Measurements from ENCODE around the gene UBE4B. TPM values are rescaled to one million over a fixed set of nuclear protein-coding genes. Genes with fewer than 3 reads are reported as not detected.
A peak's percentile ranks its signal among the peaks of the same experiment; 100 is the strongest.
"Not testable (repeated sequence)": the region's sequence is repeated elsewhere in the genome, so short reads cannot be mapped to it uniquely, and the experiment has no call there.

UBE4B gene
- total RNA-seq, 1 donor from 2014 or later = 23.0 TPM

- no peak for DNase-seq
Observed at GRCh38 chr1:10042746-10043145, 10.0 kb downstream of the UBE4B start.

GRCh38 chr1:10045480-10046355 is 13.0 kb downstream of the UBE4B start:
- DNase-seq = no peak

DNA sequence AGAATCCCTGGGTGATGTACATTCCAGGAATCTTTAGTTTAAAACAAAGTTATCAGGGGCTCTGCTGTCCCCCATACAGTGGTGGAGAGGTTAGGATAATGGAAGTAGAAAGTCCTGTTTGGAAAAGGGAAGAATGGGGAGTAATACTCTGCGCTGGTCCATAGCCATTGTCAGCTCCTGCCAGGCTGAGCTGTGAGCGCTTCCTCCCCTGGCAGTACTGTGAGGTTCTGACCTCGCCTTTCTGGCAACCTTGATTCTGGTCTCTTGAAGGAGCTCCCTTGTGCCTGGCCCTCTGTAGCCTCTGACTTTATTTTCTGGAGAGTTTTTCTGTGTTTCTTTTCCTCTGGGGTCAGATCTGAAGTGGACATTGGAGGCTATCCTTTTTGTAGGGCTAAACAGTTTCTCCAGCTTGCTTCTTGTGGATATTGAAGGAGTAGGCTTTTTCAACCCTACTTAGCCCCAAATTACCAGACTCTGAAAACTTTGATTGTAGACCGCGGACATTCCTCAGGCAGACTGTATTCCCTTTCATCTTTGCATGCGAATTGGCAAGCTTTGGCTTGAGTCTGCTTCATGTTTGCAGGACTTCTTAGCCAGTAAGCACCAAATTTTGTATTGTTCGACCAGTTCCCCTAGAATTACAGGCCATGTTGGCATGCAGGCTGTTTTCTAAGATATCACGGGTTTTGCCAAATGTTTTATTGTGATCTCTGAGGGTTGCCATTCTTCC is 13.8 kb downstream of the UBE4B start:
- DNase-seq = peak; percentile 15

- no peak for DNase-seq
Observed at GRCh38 chr1:10048601-10049000, 15.8 kb downstream of the UBE4B start.

GRCh38 chr1:10050611-10051010 is 17.9 kb downstream of the UBE4B start:
- no peak for DNase-seq

- no peak for DNase-seq
Observed at GRCh38 chr1:10051656-10052055, 18.9 kb downstream of the UBE4B start.

DNA sequence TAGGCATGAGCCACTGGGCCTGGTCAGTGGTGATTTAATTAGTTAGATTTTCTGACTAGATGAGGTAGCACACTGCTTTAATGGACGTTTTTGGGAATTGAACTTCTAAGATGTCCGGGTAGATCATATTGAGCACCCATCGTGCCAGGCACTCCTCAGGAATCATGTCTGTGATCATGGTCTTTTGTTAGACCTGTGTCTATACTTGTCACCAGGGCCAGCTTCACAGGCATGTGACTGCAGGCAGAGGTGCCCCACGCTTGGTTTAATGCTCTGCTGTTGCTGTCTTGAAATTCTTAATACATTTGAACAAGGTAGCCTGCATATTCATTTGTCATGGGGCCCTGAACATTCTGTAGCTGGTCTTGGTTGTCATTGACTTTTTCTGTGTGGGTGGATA is 19.6 kb downstream of the UBE4B start:
- DNase-seq = no peak

- no peak for DNase-seq
Observed at GRCh38 chr1:10054465-10054864, 21.7 kb downstream of the UBE4B start.

DNA sequence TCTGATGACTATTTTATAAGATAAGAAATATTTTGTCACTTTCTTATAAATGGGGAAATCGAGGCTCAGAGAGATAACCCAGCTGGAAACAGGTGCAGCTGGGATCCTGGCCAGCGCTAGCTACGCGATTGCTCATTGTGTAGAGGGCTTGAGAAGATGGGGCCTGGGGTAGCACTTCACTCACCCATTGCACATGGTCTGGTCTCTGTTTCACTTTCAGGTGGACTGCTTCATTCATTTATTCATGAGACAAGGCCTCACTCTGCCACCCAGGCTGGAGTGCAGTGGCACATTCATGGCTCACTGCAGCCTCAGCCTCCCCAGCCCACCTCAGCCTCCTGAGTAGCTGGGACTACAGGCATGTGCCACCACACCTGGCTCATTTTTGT is 23.8 kb downstream of the UBE4B start:
- no peak for DNase-seq

DNA sequence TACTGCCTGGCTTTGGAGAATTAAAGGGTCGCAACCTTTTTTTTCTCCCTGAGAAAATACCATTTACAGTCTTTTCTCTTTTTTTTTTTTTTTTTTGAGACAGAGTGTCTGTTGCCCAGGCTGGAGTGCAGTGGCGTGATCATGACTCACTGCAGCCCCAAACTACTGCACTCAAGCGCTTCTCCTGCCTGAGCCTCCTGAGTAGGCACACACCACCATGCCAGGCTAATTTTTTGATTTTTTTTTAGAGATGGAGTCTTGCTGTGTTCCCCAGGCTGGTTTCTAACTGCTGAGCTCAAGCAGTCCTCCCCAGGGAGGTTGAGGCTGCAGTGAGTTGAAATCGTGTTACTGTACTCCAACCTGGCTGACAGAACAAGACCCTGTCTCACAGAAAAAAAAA is 24.6 kb downstream of the UBE4B start:
- no peak for DNase-seq

GRCh38 chr1:10057796-10058195 is 25.0 kb downstream of the UBE4B start:
- no peak for DNase-seq

DNA sequence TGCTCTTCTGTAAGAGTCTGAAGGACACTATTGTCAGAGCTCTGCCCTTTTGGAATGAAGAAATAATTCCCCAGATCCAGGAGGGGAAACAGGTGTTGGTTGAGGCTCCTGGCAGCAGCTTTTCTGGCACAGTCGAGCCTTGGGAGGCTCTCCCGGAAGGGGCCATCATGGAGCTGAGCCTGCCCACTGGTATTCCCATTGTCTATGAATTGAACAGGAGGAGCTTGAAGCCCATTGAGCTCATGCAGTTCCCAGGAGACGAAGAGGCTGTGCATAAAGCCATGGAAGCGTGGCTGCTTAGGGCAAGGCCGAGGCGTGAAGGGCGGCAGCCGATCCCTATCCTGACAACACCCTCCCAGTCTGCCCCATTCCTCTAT is 26.6 kb downstream of the UBE4B start:
- DNase-seq = peak; percentile 64

- DNase-seq = peak; percentile 56
Observed at GRCh38 chr1:10060311-10061100, 27.7 kb downstream of the UBE4B start.

DNA sequence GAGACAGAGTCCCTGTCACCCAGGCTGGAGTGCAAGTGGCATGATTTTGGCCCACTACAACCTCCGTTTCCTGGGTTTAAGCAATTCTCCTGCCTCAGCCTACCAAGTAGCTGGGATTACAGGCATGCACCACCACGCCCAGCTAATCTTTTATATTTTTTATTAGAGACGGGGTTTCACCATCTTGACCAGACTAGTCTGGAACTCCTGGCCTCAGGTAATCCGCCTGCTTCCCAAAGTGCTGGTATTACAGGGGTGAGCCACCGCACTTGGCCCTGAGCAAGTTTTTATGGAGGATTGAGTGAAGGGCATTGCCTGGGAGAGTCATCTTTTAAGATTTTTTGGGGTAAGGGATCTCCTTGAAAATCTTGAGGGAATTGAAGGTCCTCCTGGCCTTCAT is 28.5 kb downstream of the UBE4B start:
- no peak for DNase-seq

DNA sequence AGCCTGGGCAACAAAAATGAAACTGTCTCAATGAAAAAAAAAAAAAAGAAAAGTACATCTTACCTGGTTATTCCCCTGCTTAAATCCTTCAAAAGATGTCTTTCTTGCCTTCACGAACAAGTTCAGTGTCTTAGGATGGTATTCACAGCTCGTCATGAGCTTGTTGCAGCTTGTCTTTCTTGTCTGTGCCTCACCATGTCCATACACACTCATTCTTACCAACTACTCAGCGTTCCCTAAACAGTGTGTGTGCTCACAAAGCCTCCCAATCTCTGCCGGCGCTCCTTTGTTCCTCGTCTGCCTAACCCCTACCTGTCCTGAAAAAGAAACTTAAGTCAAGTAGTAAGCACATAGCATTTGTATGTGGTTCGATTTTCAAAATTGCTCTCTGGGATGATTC is 31.1 kb downstream of the UBE4B start:
- DNase-seq = no peak

- peak; percentile 41 for DNase-seq
Observed at GRCh38 chr1:10064416-10065343, 31.9 kb downstream of the UBE4B start.

GRCh38 chr1:10065344-10065685 is 32.6 kb downstream of the UBE4B start:
- peak; percentile 43 for DNase-seq

DNA sequence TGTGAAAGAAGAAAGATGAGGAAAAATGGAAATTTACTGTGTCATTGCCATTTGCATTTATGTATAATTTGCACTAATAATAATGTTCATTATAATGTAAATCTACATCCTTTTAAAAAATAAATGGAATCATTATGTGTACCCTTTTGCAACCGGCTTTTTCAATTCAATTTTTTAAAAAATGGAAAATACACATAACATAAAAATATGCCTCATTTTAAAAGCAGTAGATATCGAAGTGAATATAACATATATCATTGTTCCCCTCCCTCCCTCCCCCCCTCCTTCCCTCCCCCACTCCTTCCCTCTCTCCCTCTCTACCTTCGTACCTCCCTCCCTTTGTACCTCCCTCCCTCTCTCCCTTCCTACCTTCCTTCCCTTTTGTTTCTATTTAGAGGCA is 33.0 kb downstream of the UBE4B start:
- DNase-seq = no peak

- no peak for DNase-seq
Observed at GRCh38 chr1:10068605-10069294, 36.0 kb downstream of the UBE4B start.

GRCh38 chr1:10070206-10070605 is 37.4 kb downstream of the UBE4B start:
- DNase-seq = no peak

GRCh38 chr1:10071640-10072039 is 38.9 kb downstream of the UBE4B start:
- no peak for DNase-seq

- not testable (repeated sequence) for DNase-seq
Observed at GRCh38 chr1:10073371-10073770, 40.6 kb downstream of the UBE4B start.
